Skin of body (tissue), 2 donors: ENCODE measurements around the gene HBA1. TPM values are rescaled to one million over a fixed set of nuclear protein-coding genes. Genes with fewer than 3 reads are reported as not detected.
"Not testable (repeated sequence)": the region's sequence is repeated elsewhere in the genome, so short reads cannot be mapped to it uniquely, and the experiment has no call there.

ENCODE experiments used
- DNase-seq: peaks from one replicate; lab custom pipeline; 2025; lab: John Stamatoyannopoulos, UW
- total RNA-seq: library from RNA; depleted of rRNA; stranded (reverse); fragments of >200 nt; gene quantifications from one replicate; pipeline ENCODE4 v1.2.3, GENCODE V29; 2014

Gene HBA1
- total RNA-seq = 3,010 TPM

- not testable (repeated sequence) for DNase-seq
Observed at GRCh38 chr16:176477-177382, at the start of gene HBA1. HBA1 (plus strand) TSS chr16:176680; CDS start chr16:176717, 37 bp downstream.

GRCh38 chr16:129075-129474, 47.4 kb upstream of the HBA1 start:
- DNase-seq = no peak

GRCh38 chr16:130533-131173, 45.8 kb upstream of the HBA1 start:
- DNase-seq = no peak

DNA sequence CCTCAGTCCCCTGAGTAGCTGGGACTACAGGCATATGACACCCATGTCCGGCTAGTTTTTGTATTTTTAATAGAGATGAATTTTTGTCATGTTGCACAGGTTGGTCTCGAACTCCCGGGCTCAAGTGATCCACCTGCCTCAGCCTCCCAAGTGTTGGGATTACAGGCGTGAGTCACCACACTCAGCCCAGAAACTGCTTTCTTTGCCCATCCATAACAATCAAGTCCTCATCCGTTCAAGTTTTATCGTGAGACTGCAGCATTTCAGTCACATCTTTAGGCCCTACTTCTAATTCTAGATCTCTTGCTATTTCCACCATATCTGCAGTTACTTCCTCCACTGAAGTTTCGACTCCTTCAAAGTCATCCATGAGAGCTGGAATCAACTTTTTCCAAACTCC, 44.4 kb upstream of the HBA1 start:
- no peak for DNase-seq

DNA sequence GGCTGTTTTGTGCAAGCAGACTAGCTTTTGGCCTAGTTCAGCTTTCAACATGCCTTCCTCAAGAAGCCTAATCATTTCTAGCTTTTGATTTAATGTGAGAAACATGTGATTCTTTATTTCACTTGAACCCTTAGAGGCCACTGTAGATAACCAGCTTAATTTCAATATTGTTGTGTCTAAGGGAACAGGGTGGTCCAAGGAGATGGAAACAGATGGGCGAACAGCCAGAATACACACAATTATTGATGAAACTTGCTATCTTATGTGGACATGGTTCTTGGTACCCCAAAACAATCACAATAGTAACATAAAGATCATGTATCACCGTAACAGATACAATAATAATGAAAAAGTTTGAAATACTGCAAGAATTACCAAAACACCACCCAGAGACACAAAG, 42.8 kb upstream of the HBA1 start:
- DNase-seq = no peak

GRCh38 chr16:138049-138417, 38.4 kb upstream of the HBA1 start:
- DNase-seq = no peak

DNA sequence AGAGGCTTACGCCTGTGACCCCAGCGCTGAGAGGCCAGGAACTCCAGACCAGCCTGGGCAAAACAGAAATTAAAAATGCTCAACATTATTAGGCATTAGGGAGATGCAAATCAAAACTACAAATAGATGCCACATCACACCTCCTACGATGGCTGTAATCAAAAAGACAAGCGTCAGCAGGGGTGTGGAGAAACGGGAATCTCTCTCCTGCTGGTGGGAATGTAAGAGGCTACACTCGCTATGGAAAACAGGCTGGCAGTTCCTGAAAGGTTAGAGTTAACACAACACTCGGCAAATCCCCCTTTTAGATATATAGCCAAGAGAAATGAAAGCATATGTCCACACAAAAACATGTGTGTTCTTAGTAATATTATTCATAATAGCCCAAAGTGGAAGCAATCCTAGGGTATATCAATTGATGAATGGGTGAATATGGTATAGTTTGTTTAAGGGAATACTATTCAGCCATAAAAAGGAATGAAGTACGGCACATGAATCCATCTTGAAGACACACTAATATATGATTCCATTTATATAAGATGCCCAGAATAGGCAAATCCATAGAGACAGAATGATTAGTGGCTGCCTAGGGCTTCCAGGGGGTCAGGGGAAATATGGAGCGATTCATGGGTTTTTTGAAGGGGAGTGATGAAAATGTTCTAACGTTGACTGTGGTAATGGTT, 36.2 kb upstream of the HBA1 start:
- no peak for DNase-seq

DNA sequence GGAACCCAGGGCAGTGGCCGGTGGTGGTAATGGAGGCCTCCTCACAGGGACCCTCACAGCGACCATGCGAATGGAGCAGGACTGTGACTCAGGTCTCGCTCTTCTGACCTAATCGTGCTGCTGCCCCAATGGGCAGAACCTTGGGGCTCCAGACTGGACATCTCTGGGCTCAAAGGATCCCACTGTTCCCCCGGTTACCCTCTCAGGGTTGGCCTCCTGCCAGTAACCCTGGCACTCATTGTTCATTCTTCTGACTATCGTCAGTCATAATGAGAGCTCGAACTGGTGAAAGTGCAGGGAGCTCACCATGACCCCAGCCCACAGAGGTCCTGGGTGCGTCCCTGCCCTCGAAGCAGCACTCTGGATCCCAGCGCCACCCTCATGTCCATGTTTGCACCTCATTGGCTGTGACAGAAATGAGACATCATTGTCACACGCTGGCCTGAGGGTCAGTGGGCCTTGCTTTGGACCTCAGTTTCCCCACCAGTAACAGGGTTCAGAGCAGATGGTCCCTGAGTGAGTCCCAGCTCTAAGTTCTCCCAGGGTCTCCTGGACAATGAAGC, 34.0 kb upstream of the HBA1 start:
- no peak for DNase-seq

DNA sequence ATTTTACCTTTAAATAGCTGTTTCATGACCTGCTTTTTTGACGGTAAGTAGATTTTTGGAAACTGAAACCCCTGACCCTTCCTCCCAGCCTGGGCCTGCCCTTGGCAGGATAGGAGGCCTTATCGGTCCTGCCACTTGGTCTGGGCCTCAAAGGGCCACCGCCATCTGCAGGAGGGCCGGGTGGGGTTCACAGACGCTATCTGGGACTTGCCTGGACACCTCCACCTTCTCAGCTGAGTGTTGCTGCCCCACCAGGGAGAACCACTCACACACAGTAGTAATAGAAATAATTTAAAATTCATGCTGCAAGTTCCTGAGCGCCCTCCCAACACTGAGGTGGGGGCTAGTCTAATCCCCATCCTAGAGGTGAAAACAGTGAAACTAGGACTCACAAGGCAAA, 33.4 kb upstream of the HBA1 start:
- no peak for DNase-seq

- no peak for DNase-seq
Observed at GRCh38 chr16:143456-143855, 33.0 kb upstream of the HBA1 start.

DNA sequence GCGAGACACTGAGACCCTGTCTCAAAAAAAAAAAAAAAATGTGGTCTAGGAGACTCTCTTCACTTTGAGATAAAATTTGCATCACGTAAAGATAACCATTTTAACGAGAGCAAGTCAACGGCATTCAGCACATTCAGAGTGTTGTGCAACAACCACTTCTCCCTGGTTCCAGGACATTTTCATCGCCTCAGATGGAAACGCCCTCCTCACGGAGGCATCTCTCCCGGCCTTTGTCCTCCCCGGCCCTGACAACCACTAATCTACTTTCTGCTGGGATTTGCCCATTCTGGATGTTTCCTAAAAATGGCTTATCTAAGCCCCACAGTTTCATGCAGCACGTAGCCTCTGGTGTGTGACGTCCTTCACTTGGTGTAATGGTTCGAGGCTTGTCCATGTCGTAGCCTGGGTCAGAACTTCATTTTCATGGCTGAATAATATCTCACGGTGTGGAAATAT, 31.7 kb upstream of the HBA1 start:
- no peak for DNase-seq

- no peak for DNase-seq
Observed at GRCh38 chr16:146646-147045, 29.8 kb upstream of the HBA1 start.

GRCh38 chr16:149024-149660, 27.3 kb upstream of the HBA1 start:
- DNase-seq = no peak

- no peak for DNase-seq
Observed at GRCh38 chr16:152141-153128, 24.0 kb upstream of the HBA1 start, which contains the start of gene HBZ. HBZ (plus strand) TSS chr16:152644; CDS start chr16:152910, 266 bp downstream.

GRCh38 chr16:153129-153521, 23.4 kb upstream of the HBA1 start:
- DNase-seq = not testable (repeated sequence)

DNA sequence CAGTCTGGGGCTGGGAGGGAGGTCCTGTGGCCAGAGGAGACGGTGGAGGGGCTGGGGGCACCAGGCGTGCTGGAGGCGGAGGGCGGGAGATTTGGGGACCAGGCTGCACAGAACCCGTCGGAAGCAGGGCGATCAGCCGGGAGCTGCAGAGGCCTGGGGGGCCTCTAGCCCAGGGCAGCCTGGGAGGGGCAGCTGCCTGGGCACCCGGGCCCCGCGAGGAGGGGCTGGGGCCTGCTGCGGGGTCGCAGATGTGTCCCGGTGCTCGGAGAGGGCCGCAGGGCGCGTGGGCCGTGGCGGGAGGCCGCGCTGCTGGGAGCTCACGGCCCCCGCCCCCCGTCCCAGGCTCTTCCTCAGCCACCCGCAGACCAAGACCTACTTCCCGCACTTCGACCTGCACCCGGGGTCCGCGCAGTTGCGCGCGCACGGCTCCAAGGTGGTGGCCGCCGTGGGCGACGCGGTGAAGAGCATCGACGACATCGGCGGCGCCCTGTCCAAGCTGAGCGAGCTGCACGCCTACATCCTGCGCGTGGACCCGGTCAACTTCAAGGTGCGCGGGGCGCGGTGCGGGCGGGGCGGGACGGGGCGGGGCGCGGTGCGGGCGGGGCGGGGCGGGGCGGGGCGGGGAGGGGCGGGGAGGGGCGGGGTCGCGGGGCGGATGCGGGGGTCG, 22.8 kb upstream of the HBA1 start:
- not testable (repeated sequence) for DNase-seq

GRCh38 chr16:154217-155030, 22.1 kb upstream of the HBA1 start:
- DNase-seq = no peak

- DNase-seq = no peak
Observed at GRCh38 chr16:155031-155398, 21.5 kb upstream of the HBA1 start.
